TTC549 (cell line): ENCODE measurements around the gene AGPAT3.

ENCODE experiments used
- FAIRE-seq: peaks from 2 replicates; lab custom pipeline; 2012; peaks lifted over from hg19 to GRCh38; lab: Jason Lieb, UNC

The AGPAT3 gene

GRCh38 chr21:43958364-43959158 is 93.5 kb downstream of the AGPAT3 start:
- FAIRE-seq: no peak

- FAIRE-seq: no peak
These were observed 94.5 kb downstream of the AGPAT3 start for GRCh38 chr21:43959231-43960116.

GRCh38 chr21:43961382-43961909 is 96.4 kb downstream of the AGPAT3 start:
- FAIRE-seq: no peak

- no peak for FAIRE-seq
These were observed 101.0 kb downstream of the AGPAT3 start for GRCh38 chr21:43965911-43966585.

- FAIRE-seq: no peak
These were observed 102.0 kb downstream of the AGPAT3 start for GRCh38 chr21:43966946-43967512.

GRCh38 chr21:43967981-43968380 is 103.0 kb downstream of the AGPAT3 start:
- no peak for FAIRE-seq

- no peak for FAIRE-seq
These were observed 103.5 kb downstream of the AGPAT3 start for GRCh38 chr21:43968410-43969114.

- no peak for FAIRE-seq
These were observed 104.1 kb downstream of the AGPAT3 start for GRCh38 chr21:43969115-43969444.

- no peak for FAIRE-seq
These were observed 105.5 kb downstream of the AGPAT3 start for GRCh38 chr21:43970551-43970950.

GRCh38 chr21:43971201-43971991 is 106.4 kb downstream of the AGPAT3 start:
- FAIRE-seq: no peak

GRCh38 chr21:43971992-43972255 is 106.9 kb downstream of the AGPAT3 start:
- FAIRE-seq: no peak

GRCh38 chr21:43972850-43973633 is 108.0 kb downstream of the AGPAT3 start:
- no peak for FAIRE-seq

- FAIRE-seq: no peak
These were observed 108.6 kb downstream of the AGPAT3 start for GRCh38 chr21:43973634-43973955.

- FAIRE-seq: no peak
These were observed 109.9 kb downstream of the AGPAT3 start for GRCh38 chr21:43974791-43975468.

- FAIRE-seq: no peak
These were observed 110.6 kb downstream of the AGPAT3 start for GRCh38 chr21:43975469-43976098.

- no peak for FAIRE-seq
These were observed 111.6 kb downstream of the AGPAT3 start for GRCh38 chr21:43976661-43977060.

- FAIRE-seq: no peak
These were observed 113.0 kb downstream of the AGPAT3 start for GRCh38 chr21:43978060-43978459.

- no peak for FAIRE-seq
These were observed 114.6 kb downstream of the AGPAT3 start for GRCh38 chr21:43979654-43980053.

GRCh38 chr21:43981151-43981870 is 116.3 kb downstream of the AGPAT3 start:
- no peak for FAIRE-seq
